HEK293T (cell line): ENCODE measurements around the gene CAMK1G.

ENCODE experiments used
- ARNT ChIP-seq: fragments of 450-650 bp; IDR thresholded peaks from 2 replicates; pipeline ENCODE4 v1.6.1; 2017; ENCODE audit warnings: mild to moderate bottlenecking
- BHLHE40 ChIP-seq: fragments of 450-650 bp; IDR thresholded peaks from 2 replicates; pipeline ENCODE4 v1.6.1; 2016; ENCODE audit warnings: mild to moderate bottlenecking, moderate library complexity, borderline replicate concordance
- CTBP1 ChIP-seq: fragments of 450-650 bp; IDR thresholded peaks from 2 replicates; pipeline ENCODE4 v1.6.1; 2016; ENCODE audit warnings: borderline replicate concordance
- FOXA1 ChIP-seq: fragments of 450-650 bp; IDR thresholded peaks from 2 replicates; pipeline ENCODE4 v1.6.1; 2016; ENCODE audit warnings: mild to moderate bottlenecking
- FOXK2 ChIP-seq: fragments of 450-650 bp; IDR thresholded peaks from 2 replicates; pipeline ENCODE4 v1.6.1; 2016; ENCODE audit warnings: mild to moderate bottlenecking
- FOXM1 ChIP-seq: fragments of 450-650 bp; IDR thresholded peaks from 2 replicates; pipeline ENCODE4 v1.6.1; 2017; ENCODE audit warnings: mild to moderate bottlenecking, borderline replicate concordance
- L3MBTL2 ChIP-seq: fragments of 450-650 bp; conservative IDR thresholded peaks from 2 replicates; pipeline ENCODE4 v1.6.1; 2016; ENCODE audit warnings: mild to moderate bottlenecking
- SP1 ChIP-seq: fragments of 450-650 bp; IDR thresholded peaks from 2 replicates; pipeline ENCODE4 v1.6.1; 2017
- SUZ12 ChIP-seq: fragments of 450-650 bp; IDR thresholded peaks from 2 replicates; pipeline ENCODE4 v1.6.1; 2016; ENCODE audit warnings: mild to moderate bottlenecking
- TARDBP ChIP-seq: fragments of 450-650 bp; IDR thresholded peaks from 2 replicates; pipeline ENCODE4 v1.6.1; 2016
- TF ChIP-seq, protein P1 (sequence below): fragments of 450-650 bp; IDR thresholded peaks from 2 replicates; pipeline ENCODE4 v1.6.1; 2016

GRCh38 chr1:209580577-209580976 is 2.9 kb upstream of the CAMK1G start:
- TF ChIP-seq ARNT, result no peak
- no peak for TF ChIP-seq SP1
- TF ChIP-seq BHLHE40, result no peak
- no peak for TF ChIP-seq L3MBTL2
- no peak for TF ChIP-seq CTBP1
- TF ChIP-seq SUZ12, result no peak
- no peak for TF ChIP-seq TARDBP
- TF ChIP-seq FOXM1, result no peak
- TF ChIP-seq FOXA1, result no peak
- TF ChIP-seq FOXK2, result no peak
- TF ChIP-seq, protein P1, sequence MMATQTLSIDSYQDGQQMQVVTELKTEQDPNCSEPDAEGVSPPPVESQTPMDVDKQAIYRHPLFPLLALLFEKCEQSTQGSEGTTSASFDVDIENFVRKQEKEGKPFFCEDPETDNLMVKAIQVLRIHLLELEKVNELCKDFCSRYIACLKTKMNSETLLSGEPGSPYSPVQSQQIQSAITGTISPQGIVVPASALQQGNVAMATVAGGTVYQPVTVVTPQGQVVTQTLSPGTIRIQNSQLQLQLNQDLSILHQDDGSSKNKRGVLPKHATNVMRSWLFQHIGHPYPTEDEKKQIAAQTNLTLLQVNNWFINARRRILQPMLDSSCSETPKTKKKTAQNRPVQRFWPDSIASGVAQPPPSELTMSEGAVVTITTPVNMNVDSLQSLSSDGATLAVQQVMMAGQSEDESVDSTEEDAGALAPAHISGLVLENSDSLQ, result no peak
